IMR-90 (cell line): ENCODE data around the gene CDH13.

ENCODE experiments used
- CEBPB ChIP-seq: IDR thresholded peaks from 2 replicates; pipeline ENCODE4 v1.6.1; 2012; ENCODE audit warnings: low read depth, low read length, improper control_type of control experiment
- CHD1 ChIP-seq: IDR thresholded peaks from 2 replicates; pipeline ENCODE4 v1.6.1; 2012; ENCODE audit warnings: low read depth, low read length, improper control_type of control experiment
- FOS ChIP-seq: fragments of 150-350 bp; IDR thresholded peaks from 2 replicates; pipeline ENCODE4 v1.6.1; 2016; ENCODE audit warnings: low read depth, low read length
- MAFK ChIP-seq: IDR thresholded peaks from 2 replicates; pipeline ENCODE4 v1.6.1; 2012; ENCODE audit warnings: low read depth, low read length, improper control_type of control experiment
- MAZ ChIP-seq: IDR thresholded peaks from 2 replicates; pipeline ENCODE4 v1.6.1; 2012; ENCODE audit warnings: low read depth, mild to moderate bottlenecking, low read length, improper control_type of control experiment, moderate library complexity, borderline replicate concordance
- MXI1 ChIP-seq: IDR thresholded peaks from 2 replicates; pipeline ENCODE4 v1.6.1; 2012; ENCODE audit warnings: low read depth, mild to moderate bottlenecking, low read length, moderate library complexity, borderline replicate concordance
- POLR2A ChIP-seq: IDR thresholded peaks from 2 replicates; pipeline ENCODE4 v1.6.1; 2012; ENCODE audit warnings: mild to moderate bottlenecking, low read depth, low read length
- RAD21 ChIP-seq: IDR thresholded peaks from 2 replicates; pipeline ENCODE4 v1.6.1; 2012; ENCODE audit warnings: low read length, improper control_type of control experiment
- RFX5 ChIP-seq: IDR thresholded peaks from 2 replicates; pipeline ENCODE4 v1.8.0; 2012; ENCODE audit warnings: low read depth, mild to moderate bottlenecking, low read length, moderate library complexity
- SMC3 ChIP-seq: fragments of 150-350 bp; IDR thresholded peaks from 2 replicates; pipeline ENCODE4 v1.6.1; 2016; ENCODE audit warnings: low read depth, mild to moderate bottlenecking, antibody characterized with exemption, low read length, moderate library complexity
- USF2 ChIP-seq: fragments of 150-350 bp; IDR thresholded peaks from 2 replicates; pipeline ENCODE4 v1.6.1; 2017; ENCODE audit warnings: mild to moderate bottlenecking, antibody characterized with exemption, low read length, low read depth
- TF ChIP-seq, protein P1 (sequence below): conservative IDR thresholded peaks from 2 replicates; pipeline ENCODE4 v1.5.1; 2012; ENCODE audit warnings: mild to moderate bottlenecking, low read depth, low read length, improper control_type of control experiment
- TF ChIP-seq, protein P2 (sequence below): fragments of 150-350 bp; IDR thresholded peaks from 2 replicates; pipeline ENCODE4 v1.6.1; 2016; ENCODE audit warnings: low read depth, mild to moderate bottlenecking, low read length, moderate library complexity, borderline replicate concordance

GRCh38 chr16:83105279-83106077 is 478.7 kb downstream of the CDH13 start:
- TF ChIP-seq, protein P1, sequence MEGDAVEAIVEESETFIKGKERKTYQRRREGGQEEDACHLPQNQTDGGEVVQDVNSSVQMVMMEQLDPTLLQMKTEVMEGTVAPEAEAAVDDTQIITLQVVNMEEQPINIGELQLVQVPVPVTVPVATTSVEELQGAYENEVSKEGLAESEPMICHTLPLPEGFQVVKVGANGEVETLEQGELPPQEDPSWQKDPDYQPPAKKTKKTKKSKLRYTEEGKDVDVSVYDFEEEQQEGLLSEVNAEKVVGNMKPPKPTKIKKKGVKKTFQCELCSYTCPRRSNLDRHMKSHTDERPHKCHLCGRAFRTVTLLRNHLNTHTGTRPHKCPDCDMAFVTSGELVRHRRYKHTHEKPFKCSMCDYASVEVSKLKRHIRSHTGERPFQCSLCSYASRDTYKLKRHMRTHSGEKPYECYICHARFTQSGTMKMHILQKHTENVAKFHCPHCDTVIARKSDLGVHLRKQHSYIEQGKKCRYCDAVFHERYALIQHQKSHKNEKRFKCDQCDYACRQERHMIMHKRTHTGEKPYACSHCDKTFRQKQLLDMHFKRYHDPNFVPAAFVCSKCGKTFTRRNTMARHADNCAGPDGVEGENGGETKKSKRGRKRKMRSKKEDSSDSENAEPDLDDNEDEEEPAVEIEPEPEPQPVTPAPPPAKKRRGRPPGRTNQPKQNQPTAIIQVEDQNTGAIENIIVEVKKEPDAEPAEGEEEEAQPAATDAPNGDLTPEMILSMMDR: no peak
- no peak for TF ChIP-seq CEBPB
- no peak for TF ChIP-seq MXI1
- no peak for TF ChIP-seq POLR2A
- TF ChIP-seq RFX5: no peak
- TF ChIP-seq MAFK: no peak
- no peak for TF ChIP-seq CHD1
- TF ChIP-seq, protein P2, sequence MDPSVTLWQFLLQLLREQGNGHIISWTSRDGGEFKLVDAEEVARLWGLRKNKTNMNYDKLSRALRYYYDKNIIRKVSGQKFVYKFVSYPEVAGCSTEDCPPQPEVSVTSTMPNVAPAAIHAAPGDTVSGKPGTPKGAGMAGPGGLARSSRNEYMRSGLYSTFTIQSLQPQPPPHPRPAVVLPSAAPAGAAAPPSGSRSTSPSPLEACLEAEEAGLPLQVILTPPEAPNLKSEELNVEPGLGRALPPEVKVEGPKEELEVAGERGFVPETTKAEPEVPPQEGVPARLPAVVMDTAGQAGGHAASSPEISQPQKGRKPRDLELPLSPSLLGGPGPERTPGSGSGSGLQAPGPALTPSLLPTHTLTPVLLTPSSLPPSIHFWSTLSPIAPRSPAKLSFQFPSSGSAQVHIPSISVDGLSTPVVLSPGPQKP: no peak
- TF ChIP-seq USF2: no peak
- no peak for TF ChIP-seq SMC3
- no peak for TF ChIP-seq MAZ
- no peak for TF ChIP-seq RAD21
- TF ChIP-seq FOS: no peak
